KOPT-K1 (cell line): ENCODE measurements around the gene GPR157.
"Not testable (repeated sequence)": the region's sequence is repeated elsewhere in the genome, so short reads cannot be mapped to it uniquely, and the experiment has no call there.

Source experiments
- H3K27ac ChIP-seq: fragments of 200-600 bp; sonication (generic); 2 replicates; pipeline ENCODE4 v1.5.1; 2016; ENCODE audit warnings: antibody characterized with exemption, mild to moderate bottlenecking, low read depth, low read length; ENCODE audit not compliant: poor library complexity, severe bottlenecking
- H3K36me3 ChIP-seq: fragments of 200-600 bp; sonication (generic); 2 replicates; pipeline ENCODE4 v1.5.1; 2017; ENCODE audit warnings: antibody characterized with exemption, mild to moderate bottlenecking, low read length, moderate library complexity; ENCODE audit not compliant: insufficient read depth
- H3K9me3 ChIP-seq: fragments of 200-600 bp; sonication (generic); 2 replicates; pipeline ENCODE4 v1.5.1; 2017; ENCODE audit warnings: antibody characterized with exemption, low read length, mild to moderate bottlenecking; ENCODE audit not compliant: insufficient read depth, poor library complexity, severe bottlenecking

Gene GPR157

GRCh38 chr1:9095818-9096217 lies 33.1 kb downstream of the GPR157 start:
- Histone ChIP-seq H3K9me3 (no peaks in the 10 kb centered on the region), H3K27ac (no peak overlapping the region), H3K36me3 (no peaks in the 10 kb centered on the region)

DNA sequence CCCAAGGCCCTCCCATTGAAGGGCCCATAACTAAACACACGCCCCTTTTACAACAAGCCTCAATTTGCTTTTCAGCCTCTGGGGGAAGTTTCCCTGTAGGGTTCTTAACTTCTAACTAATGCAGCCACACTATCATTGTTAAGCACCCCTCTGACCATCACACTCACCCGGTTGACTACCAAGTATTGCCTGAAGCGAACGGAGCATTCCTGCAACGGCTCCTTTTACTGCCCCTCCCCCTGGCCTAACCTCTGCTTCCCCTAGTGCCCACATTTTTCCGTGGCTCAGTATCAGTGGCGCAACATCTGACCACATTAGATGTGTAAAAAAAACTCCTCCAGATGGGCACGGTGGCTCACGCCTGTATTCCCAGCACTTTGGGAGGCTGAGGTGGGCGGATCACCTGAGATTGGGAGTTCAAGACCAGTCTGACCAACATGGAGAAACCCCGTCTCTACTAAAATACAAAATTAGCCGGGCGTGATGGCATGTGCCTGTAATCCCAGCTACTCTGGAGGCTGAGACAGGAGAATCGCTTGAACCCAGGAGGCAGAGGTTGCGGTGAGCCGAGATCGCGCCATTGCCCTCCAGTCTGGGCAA lies 34.8 kb downstream of the GPR157 start:
- H3K9me3 ChIP-seq, H3K27ac ChIP-seq, H3K36me3 ChIP-seq: not testable (repeated sequence)

- H3K9me3 ChIP-seq = no peaks in the 10 kb centered on the region
Measured at GRCh38 chr1:9093581-9093980, 35.3 kb downstream of the GPR157 start.

DNA sequence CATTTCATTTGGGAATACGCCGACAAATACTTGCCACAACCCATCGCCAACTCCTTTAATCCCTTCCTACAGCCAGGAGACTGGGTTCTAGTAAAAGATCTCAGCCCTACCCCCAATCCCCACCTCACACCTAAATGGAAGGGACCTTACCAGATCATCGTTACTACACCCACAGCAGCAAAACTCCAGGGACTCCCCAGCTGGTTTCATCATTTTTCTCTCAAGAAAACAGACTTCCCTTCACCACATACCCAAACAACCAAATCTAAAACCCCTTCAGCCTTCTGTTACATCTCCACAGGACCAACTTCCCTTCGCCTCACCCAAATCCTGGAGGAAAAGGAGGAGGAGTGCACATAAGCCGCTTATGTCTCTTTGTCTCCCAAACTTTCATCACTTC lies 35.8 kb downstream of the GPR157 start:
- no peaks in the 10 kb centered on the region for H3K9me3 ChIP-seq
- H3K36me3 ChIP-seq = no peaks in the 10 kb centered on the region
- H3K27ac ChIP-seq = no peak overlapping the region

More at GRCh38 chr1:9093581-9093980, 35.3 kb downstream of the GPR157 start:
- Histone ChIP-seq H3K36me3 (no peaks in the 10 kb centered on the region), H3K27ac (no peak overlapping the region)

DNA sequence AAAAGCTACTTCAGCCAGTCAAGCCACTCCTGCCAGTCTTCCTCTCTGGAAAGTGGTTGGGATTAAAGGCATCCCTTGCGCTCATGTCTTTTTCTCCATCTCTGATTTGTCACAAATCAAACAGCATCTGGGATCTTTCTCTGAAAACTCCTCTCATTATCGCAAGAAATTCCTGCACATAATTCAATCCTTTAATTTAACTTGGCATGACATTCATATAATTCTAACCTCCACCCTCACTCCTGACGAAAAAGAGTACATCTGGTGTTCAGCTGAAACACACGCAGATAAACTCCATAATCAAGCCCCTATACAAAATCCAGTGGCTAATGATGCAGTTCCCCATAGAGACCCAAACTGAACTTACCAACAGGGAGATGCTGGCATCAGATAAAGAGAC lies 40.1 kb downstream of the GPR157 start:
- Histone ChIP-seq H3K27ac (no peak overlapping the region), H3K9me3 (no peaks in the 10 kb centered on the region)

DNA sequence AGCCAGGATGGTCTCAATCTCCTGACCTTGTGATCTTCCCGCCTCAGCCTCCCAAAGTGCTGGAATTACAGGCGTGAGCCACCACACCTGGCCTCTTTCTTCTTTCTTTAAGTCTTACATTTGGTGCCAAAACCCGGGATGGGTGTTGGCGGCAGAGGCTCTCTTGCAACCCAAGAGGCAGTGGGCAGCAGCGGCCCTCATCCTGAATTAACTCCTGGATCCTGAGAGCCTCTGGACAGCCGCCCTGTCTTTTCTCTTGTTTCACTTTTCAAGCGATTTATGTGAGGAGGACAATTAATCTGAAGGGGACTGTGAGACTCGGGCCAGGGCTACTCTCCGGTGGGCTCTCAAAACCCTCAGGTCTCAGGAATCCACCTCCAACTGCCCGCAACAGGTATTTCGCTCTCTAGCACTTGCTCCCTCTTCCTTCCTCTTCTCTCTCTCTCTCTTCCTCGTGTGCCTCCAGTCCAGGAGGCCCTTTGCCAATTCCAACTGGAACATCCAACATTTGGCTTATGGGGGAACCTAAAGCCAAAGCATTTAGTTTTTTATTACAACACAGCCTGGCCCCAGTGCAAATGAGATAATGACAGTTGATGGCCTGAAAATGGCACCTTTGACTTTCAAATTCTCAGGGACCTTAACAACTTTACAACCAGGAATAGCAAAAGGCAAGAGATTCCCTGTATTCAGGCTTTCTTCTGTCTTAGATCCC lies 41.3 kb downstream of the GPR157 start:
- H3K36me3 ChIP-seq = no peaks in the 10 kb centered on the region
- H3K27ac ChIP-seq = no peak overlapping the region
- H3K9me3 ChIP-seq = no peaks in the 10 kb centered on the region

More for the DNA sequence above, 40.1 kb downstream of the GPR157 start:
- H3K36me3 ChIP-seq = no peaks in the 10 kb centered on the region

GRCh38 chr1:9086796-9087195 lies 42.1 kb downstream of the GPR157 start:
- no peak overlapping the region for H3K27ac ChIP-seq
- no peaks in the 10 kb centered on the region for H3K36me3 ChIP-seq
- no peaks in the 10 kb centered on the region for H3K9me3 ChIP-seq

DNA sequence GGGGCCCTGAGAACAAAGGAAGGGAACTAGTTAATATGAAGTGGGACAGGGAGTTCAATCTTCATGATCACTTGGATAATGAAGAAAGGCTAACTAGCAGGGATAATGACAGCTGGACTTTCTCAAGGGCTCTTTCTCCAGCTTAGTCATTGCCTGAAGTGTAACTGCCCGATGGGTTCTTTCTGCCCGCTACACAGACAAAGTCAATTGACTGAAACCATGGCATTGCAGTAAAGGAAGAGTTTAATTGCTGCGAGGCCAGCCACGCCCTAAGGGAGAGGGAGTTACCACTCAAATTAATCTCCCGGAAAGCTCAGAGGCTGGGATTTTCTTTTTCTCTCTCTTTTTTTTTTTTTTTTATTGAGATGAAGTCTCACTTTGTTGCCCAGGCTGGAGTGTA lies 42.9 kb downstream of the GPR157 start:
- Histone ChIP-seq H3K9me3 (no peaks in the 10 kb centered on the region), H3K27ac (no peak overlapping the region), H3K36me3 (no peaks in the 10 kb centered on the region)

GRCh38 chr1:9085306-9085940 lies 43.5 kb downstream of the GPR157 start:
- H3K27ac ChIP-seq = no peak overlapping the region
- no peaks in the 10 kb centered on the region for H3K9me3 ChIP-seq
- H3K36me3 ChIP-seq = no peaks in the 10 kb centered on the region

DNA sequence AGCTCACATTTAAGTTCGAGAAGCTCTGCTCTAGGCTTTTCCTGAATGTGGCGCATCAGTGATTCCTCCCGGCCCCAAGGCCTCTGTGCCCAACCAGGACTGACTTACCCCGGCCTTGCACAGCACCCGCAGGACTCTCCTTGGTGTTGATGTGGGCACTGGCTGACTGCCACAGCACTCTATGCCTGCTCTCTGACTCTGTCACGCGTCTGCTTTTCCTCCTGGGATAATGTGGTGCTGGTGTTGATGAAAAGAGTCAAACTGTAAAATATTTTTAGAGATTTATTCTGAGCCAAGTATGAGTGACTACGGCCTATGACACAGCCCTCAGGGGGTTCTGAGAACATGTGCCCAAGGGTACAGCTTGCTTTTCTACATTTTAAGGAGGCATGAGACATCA lies 44.0 kb downstream of the GPR157 start:
- Histone ChIP-seq H3K36me3 (no peaks in the 10 kb centered on the region), H3K27ac (no peak overlapping the region), H3K9me3 (no peaks in the 10 kb centered on the region)

DNA sequence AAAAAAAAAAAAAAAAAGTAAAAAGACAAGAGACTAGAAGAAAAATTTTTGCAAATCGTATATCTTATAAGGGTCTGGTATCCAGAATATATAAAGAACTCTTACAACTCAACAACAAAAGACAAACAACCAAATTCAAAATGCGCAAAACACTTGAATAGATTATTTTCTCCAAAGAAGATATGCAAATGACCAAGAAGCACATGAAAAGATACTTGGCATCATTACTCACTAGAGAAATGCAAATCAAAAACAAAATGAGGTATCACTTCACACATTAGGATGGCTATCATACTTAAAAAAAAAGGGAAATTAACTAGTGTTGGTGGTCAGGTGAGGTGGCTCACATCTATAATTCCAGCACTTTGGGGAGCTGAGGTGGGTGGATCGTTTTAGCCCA lies 47.4 kb downstream of the GPR157 start:
- Histone ChIP-seq H3K27ac (no peak overlapping the region), H3K36me3 (no peaks in the 10 kb centered on the region), H3K9me3 (no peaks in the 10 kb centered on the region)

GRCh38 chr1:9080705-9081291 lies 48.1 kb downstream of the GPR157 start:
- H3K9me3 ChIP-seq = no peaks in the 10 kb centered on the region
- H3K36me3 ChIP-seq = no peaks in the 10 kb centered on the region

DNA sequence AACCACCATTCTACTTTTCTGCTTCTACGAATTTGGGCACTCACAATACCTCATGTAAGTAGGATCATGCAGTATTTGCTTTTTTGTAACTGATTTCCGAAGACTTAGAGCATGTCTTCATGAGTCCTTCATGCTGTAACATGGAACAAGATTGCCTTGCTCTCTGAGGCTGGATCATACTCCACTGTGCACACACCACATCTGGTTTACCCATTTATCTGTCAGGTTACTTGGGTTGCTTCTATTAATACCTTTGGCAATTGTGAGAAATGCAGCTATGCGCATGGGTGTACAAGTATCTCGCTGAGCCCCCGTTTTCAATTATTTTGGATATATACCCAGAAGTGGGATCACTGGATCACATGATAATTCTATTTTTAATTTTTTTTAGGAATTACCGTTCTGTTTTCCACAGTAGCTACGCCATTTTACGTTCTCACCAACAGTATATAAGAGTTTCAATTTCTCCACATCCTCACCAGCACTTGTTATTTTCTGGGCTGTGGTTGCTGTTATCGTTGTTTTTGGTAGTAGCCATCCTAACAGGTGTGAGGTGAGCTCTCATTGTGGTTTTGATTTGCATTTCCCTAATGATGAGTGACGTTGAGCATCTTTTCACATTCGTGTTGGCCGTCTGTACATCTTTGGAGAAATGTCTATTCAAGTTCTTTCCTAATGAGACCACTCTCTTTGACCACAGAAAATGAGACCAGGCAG lies 48.8 kb downstream of the GPR157 start:
- no peaks in the 10 kb centered on the region for H3K36me3 ChIP-seq
- no peaks in the 10 kb centered on the region for H3K9me3 ChIP-seq
- H3K27ac ChIP-seq = no peak overlapping the region

More at GRCh38 chr1:9080705-9081291, 48.1 kb downstream of the GPR157 start:
- no peak overlapping the region for H3K27ac ChIP-seq

DNA sequence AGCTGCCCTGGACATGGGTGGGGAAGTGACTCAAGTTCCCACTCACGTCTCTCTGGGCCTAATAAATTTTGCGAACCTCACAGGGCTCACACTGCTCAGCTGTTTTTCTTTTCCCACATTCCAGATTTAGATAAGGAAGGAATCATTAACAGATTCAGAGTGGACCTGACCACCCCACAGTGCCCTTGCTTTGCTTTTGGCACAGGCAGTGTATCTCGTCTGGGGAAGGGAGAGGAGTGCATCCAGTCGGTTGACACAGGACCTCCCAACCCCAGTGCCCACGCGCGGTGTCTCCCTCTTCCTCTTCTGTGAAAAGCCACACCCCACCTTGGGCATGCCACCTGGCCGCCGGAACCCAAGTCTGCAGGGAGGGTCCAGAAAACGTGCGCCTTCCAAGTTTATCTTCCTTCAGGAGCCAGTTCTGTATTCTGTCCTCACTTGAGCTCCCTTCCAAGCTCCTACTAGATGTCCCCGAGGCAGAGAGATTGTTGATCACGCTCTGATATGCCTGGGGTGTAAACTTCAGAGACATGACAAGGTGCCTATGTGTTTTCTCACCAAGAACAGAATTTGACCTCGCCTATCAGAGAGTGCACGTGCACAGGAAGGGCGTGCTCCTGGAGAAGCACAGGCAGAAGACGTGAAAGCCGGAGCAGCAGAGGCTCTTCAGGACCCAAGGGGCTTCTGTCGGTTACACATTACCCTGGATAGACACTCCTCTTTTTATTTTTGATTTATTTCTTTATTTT lies 50.0 kb downstream of the GPR157 start:
- H3K9me3 ChIP-seq = no peaks in the 10 kb centered on the region
- H3K27ac ChIP-seq = no peak overlapping the region
- H3K36me3 ChIP-seq = no peaks in the 10 kb centered on the region
